Liver (tissue), 9 donors: ENCODE results near the gene KLF15. TPM values are rescaled to one million over a fixed set of nuclear protein-coding genes. Genes with fewer than 3 reads are reported as not detected.

Experiments
- DNase-seq: peaks from one replicate; pipeline ENCODE4 v3.0.0-alpha.2; 2017; ENCODE audit warnings: low spot score
- H3K27ac ChIP-seq, 2 donors: one replicate each; pipeline ENCODE4 v1.7.0; 2013; ENCODE audit warnings: inconsistent platforms in 2 of 2, low read length in 2 of 2, control low read depth in 1 of 2, low read depth in 1 of 2, mild to moderate bottlenecking in 1 of 2
- H3K27me3 ChIP-seq, 4 donors: one replicate each; pipeline versions ENCODE4 v1.6.1 to v1.7.0; 2013; ENCODE audit warnings: low read length in 3 of 4, inconsistent platforms in 1 of 4, mild to moderate bottlenecking in 1 of 4, moderate library complexity in 1 of 4; ENCODE audit not compliant: control insufficient read depth in 4 of 4, insufficient read depth in 4 of 4
- H3K36me3 ChIP-seq, 4 donors: one replicate each; pipeline versions ENCODE4 v1.6.1 to v1.7.0; 2013; ENCODE audit warnings: low read length in 3 of 4, mild to moderate bottlenecking in 3 of 4, low read depth in 1 of 4, moderate library complexity in 1 of 4; ENCODE audit not compliant: control insufficient read depth in 4 of 4, insufficient read depth in 3 of 4
- H3K4me1 ChIP-seq, 4 donors: one replicate each; pipeline versions ENCODE4 v1.6.1 to v1.7.0; 2013; ENCODE audit warnings: low read length in 3 of 4, mild to moderate bottlenecking in 3 of 4, moderate library complexity in 1 of 4; ENCODE audit not compliant: control insufficient read depth in 4 of 4, insufficient read depth in 4 of 4
- H3K4me3 ChIP-seq, 3 donors: one replicate each; pipeline versions ENCODE4 v1.6.1 to v1.7.0; 2013; ENCODE audit warnings: low read length in 3 of 3, control low read depth in 1 of 3, low read depth in 1 of 3, mild to moderate bottlenecking in 1 of 3
- H3K9ac ChIP-seq, 2 donors: one replicate each; pipeline ENCODE4 v1.7.0; 2013; ENCODE audit warnings: low read length in 2 of 2, mild to moderate bottlenecking in 2 of 2, moderate library complexity in 2 of 2, control low read depth in 1 of 2, low read depth in 1 of 2
- H3K9me3 ChIP-seq, 4 donors: one replicate each; pipeline versions ENCODE4 v1.6.1 to v1.7.0; 2013; ENCODE audit warnings: low read length in 3 of 4; ENCODE audit not compliant: control insufficient read depth in 4 of 4
- EGR1 ChIP-seq, 2 donors: IDR thresholded peaks; 2 replicates each; pipeline ENCODE4 v1.6.1; 2016 to 2018; ENCODE audit warnings: antibody characterized with exemption in 2 of 2, low read depth in 2 of 2
- FOXA1 ChIP-seq: IDR thresholded peaks from 2 replicates; pipeline ENCODE4 v1.6.1; 2016; ENCODE audit warnings: antibody characterized with exemption
- FOXA2 ChIP-seq: IDR thresholded peaks from 2 replicates; pipeline ENCODE4 v1.6.1; 2016; ENCODE audit warnings: antibody characterized with exemption
- GABPA ChIP-seq, 2 donors: IDR thresholded peaks in 1 of 2; conservative IDR thresholded peaks in 1 of 2; 2 replicates each; pipeline ENCODE4 v1.6.1; 2016; ENCODE audit warnings: antibody characterized with exemption in 2 of 2, mild to moderate bottlenecking in 1 of 2, moderate library complexity in 1 of 2
- HNF4A ChIP-seq, 2 donors: conservative IDR thresholded peaks; 2 replicates each; pipeline ENCODE4 v1.6.1; 2016; ENCODE audit warnings: antibody characterized with exemption in 2 of 2, mild to moderate bottlenecking in 2 of 2
- HNF4G ChIP-seq: IDR thresholded peaks from 2 replicates; pipeline ENCODE4 v1.6.1; 2016; ENCODE audit warnings: antibody characterized with exemption
- JUND ChIP-seq, 2 donors: IDR thresholded peaks; 2 replicates each; pipeline ENCODE4 v1.6.1; 2016; ENCODE audit warnings: antibody characterized with exemption in 2 of 2
- NR2F2 ChIP-seq: IDR thresholded peaks from 2 replicates; pipeline ENCODE4 v1.6.1; 2016; ENCODE audit warnings: antibody characterized with exemption
- RAD21 ChIP-seq, 2 donors: IDR thresholded peaks; 2 replicates each; pipeline ENCODE4 v1.6.1; 2016; ENCODE audit warnings: antibody characterized with exemption in 2 of 2, mild to moderate bottlenecking in 2 of 2
- RXRA ChIP-seq, 2 donors: IDR thresholded peaks; 2 replicates each; pipeline ENCODE4 v1.6.1; 2017 to 2018; ENCODE audit warnings: antibody characterized with exemption in 2 of 2, mild to moderate bottlenecking in 1 of 2
- SP1 ChIP-seq: IDR thresholded peaks from 2 replicates; pipeline ENCODE4 v1.6.1; 2018; ENCODE audit warnings: antibody characterized with exemption, mild to moderate bottlenecking
- TAF1 ChIP-seq: conservative IDR thresholded peaks from 2 replicates; pipeline ENCODE4 v1.6.1; 2016; ENCODE audit warnings: antibody characterized with exemption, mild to moderate bottlenecking
- YY1 ChIP-seq: IDR thresholded peaks from 2 replicates; pipeline ENCODE4 v1.6.1; 2016; ENCODE audit warnings: antibody characterized with exemption, mild to moderate bottlenecking
- WGBS: extraction: QIAGEN DNeasy Blood & Tissue Kit; methylation state at CpG from one replicate; pipeline ENCODE4 v1.1.7; 2013; 5-methylcytosine and 5-hydroxymethylcytosine counted together
- polyA plus RNA-seq, 2 donors: library from polyadenylated mRNA; stranded (reverse) in 1 of 2; unstranded in 1 of 2; fragments of 200-250 nt in 1 of 2; fragments of >200 nt in 1 of 2; fragmentation: Nextera tagmentation in 1 of 2; extraction: Ambion mirVana in 1 of 2; gene quantifications; one replicate each; pipeline versions ENCODE4 v1.2.1 to v1.2.3, GENCODE V29; 2013 to 2015
- total RNA-seq, 2 donors: library from RNA; depleted of rRNA; stranded (reverse); fragments of >200 nt; gene quantifications; one replicate each; pipeline ENCODE4 v1.2.3, GENCODE V29; 2014
- TF ChIP-seq, protein P1 (sequence below): IDR thresholded peaks from 2 replicates; pipeline ENCODE4 v1.6.1; 2016; ENCODE audit warnings: antibody characterized with exemption
- TF ChIP-seq, protein P2 (sequence below): IDR thresholded peaks from 2 replicates; pipeline ENCODE4 v1.6.1; 2016; ENCODE audit warnings: antibody characterized with exemption, mild to moderate bottlenecking
- TF ChIP-seq, protein P3 (sequence below): IDR thresholded peaks from 2 replicates; pipeline ENCODE4 v1.6.1; 2016; ENCODE audit warnings: antibody characterized with exemption
- TF ChIP-seq, protein P4 (sequence below): IDR thresholded peaks from 2 replicates; pipeline ENCODE4 v1.6.1; 2016; ENCODE audit warnings: antibody characterized with exemption
- donor health status: healthy.
- donor health status: healthy.
- donor health status: healthy.
- donor health status: healthy.
- donor health status: healthy.

Gene KLF15
- total and polyA plus RNA-seq, 4 donors = 21.4 to 103 (median 49.3) TPM

DNA sequence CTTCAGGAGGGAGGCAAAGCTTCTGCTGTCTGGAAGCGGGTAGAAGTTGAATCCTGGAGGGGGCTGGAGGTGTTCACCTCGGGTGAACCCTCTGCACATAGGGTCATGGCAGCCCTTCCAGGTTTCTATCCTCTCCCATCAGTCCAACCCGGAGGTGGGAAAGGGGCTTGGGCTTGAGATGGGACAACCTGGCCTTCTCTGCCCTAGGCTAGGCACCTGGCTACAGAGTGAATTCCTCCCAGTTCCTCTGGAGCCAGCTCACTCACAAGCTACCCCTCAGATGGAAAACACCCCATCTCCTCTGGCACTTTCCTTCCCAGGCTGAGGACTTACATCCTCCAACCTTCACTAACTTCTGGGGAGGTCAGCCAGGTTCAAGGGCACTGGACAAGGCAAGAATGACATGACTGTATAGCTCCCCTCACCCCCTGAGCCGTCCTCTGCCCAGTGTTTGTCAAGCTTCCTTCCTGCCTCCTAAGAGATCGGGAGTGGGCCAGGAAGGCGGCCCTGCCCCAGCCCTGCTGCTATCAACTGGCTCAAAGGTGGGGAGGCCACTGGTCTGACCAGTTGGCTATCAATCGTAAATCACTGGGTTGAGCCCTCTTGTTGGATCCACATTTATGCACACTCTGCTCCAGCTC is 45.8 kb downstream of the KLF15 start:
- Histone ChIP-seq H3K27ac (no peak overlapping the region), H3K36me3 (no peaks in the 10 kb centered on the region), H3K9me3 (no peaks in the 10 kb centered on the region), H3K4me3 (no peak overlapping the region), H3K27me3 (no peaks in the 10 kb centered on the region), H3K9ac (no peak overlapping the region), H3K4me1 (no peaks in the 10 kb centered on the region)
- no peak for TF ChIP-seq NR2F2
- TF ChIP-seq FOXA2 = no peak
- TF ChIP-seq, protein P1, sequence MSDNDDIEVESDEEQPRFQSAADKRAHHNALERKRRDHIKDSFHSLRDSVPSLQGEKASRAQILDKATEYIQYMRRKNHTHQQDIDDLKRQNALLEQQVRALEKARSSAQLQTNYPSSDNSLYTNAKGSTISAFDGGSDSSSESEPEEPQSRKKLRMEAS = no peak
- no peak for TF ChIP-seq TAF1
- no peak for TF ChIP-seq HNF4G
- no peak for TF ChIP-seq SP1
- no peak for TF ChIP-seq GABPA (IDR thresholded peaks at IDR 0.05 in 1 of 2, conservative IDR thresholded peaks at IDR 0.05 in 1 of 2)
- TF ChIP-seq EGR1 (IDR thresholded peaks at IDR 0.05; ENCODE audit: low read depth in 2 of 2) = no peak
- DNase-seq = no peak
- 84% methylated on average over 7 of the region's 7 CpGs for WGBS

DNA sequence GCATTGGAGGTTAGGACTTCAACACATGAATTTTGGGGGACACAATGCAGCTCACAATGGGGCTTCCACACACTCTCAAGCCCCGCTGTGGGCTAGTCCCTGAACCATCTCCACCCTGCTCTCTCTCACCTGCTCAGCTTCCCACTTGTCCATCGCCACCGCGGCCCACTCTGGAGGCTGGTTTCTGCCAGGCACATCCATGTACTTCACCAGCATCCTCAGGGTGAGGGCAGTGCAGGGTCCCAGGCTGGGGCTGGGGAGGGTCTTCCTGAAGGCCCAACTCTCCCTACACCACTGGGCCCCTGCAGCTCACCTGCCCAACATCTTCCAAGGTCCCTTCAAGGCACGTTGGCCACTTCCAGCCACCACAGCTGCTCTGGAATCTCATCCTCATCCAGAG is 46.4 kb downstream of the KLF15 start:
- no peaks in the 10 kb centered on the region for H3K27me3 ChIP-seq
- H3K9me3 ChIP-seq = no peaks in the 10 kb centered on the region
- H3K36me3 ChIP-seq = no peaks in the 10 kb centered on the region
- WGBS = 77% methylated on average over 5 of the region's 5 CpGs
- no peak for TF ChIP-seq GABPA (IDR thresholded peaks at IDR 0.05 in 1 of 2, conservative IDR thresholded peaks at IDR 0.05 in 1 of 2)
- TF ChIP-seq SP1 = no peak
- TF ChIP-seq, protein P1 = no peak
- no peak for DNase-seq
- no peak overlapping the region for H3K4me3 ChIP-seq
- no peak overlapping the region for H3K27ac ChIP-seq
- H3K9ac ChIP-seq = no peak overlapping the region
- no peaks in the 10 kb centered on the region for H3K4me1 ChIP-seq

DNA sequence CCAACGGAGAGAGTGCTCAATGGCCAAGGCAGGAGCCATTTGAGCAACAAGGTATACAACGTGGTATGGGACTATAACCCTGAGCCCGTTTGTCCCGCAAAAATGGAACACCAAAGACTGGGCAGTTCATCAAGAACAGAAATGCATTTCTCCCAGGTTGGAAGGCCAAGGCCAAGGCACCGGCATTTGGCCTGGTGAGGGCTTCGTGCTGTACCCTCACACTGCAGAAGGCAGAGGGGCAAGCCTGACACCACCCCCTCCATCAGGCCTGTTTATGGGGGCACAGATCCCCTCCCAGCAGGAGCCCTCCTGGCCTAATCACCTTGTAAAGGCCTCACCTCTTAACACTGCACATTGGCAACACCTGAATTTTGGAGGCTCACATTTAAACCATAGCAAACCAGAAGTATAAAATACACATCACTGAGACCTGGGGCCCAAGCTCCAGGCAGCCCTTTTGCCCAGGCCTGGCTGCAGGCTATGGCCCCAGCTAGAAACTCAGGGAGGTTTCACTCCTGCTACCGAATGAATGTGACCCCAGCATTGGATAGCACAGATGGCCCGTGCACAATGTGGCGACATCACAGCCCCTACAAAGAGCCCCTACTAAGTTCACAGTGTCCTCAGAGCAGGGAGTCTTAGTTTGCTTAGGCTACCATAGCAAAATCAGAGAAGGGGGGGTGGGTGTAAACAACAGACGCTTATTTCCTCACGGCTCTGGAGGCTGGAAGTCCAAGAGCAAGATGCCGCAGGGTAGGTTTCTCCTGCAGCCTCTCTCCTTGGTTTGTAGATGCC is 47.1 kb downstream of the KLF15 start:
- Histone ChIP-seq H3K27ac (no peak overlapping the region), H3K9ac (no peak overlapping the region), H3K4me3 (no peak overlapping the region), H3K4me1 (no peaks in the 10 kb centered on the region), H3K27me3 (no peaks in the 10 kb centered on the region), H3K9me3 (no peaks in the 10 kb centered on the region), H3K36me3 (no peaks in the 10 kb centered on the region)
- no peak for DNase-seq
- TF ChIP-seq EGR1 (IDR thresholded peaks at IDR 0.05; ENCODE audit: low read depth in 2 of 2) = no peak
- no peak for TF ChIP-seq FOXA2
- TF ChIP-seq, protein P2, sequence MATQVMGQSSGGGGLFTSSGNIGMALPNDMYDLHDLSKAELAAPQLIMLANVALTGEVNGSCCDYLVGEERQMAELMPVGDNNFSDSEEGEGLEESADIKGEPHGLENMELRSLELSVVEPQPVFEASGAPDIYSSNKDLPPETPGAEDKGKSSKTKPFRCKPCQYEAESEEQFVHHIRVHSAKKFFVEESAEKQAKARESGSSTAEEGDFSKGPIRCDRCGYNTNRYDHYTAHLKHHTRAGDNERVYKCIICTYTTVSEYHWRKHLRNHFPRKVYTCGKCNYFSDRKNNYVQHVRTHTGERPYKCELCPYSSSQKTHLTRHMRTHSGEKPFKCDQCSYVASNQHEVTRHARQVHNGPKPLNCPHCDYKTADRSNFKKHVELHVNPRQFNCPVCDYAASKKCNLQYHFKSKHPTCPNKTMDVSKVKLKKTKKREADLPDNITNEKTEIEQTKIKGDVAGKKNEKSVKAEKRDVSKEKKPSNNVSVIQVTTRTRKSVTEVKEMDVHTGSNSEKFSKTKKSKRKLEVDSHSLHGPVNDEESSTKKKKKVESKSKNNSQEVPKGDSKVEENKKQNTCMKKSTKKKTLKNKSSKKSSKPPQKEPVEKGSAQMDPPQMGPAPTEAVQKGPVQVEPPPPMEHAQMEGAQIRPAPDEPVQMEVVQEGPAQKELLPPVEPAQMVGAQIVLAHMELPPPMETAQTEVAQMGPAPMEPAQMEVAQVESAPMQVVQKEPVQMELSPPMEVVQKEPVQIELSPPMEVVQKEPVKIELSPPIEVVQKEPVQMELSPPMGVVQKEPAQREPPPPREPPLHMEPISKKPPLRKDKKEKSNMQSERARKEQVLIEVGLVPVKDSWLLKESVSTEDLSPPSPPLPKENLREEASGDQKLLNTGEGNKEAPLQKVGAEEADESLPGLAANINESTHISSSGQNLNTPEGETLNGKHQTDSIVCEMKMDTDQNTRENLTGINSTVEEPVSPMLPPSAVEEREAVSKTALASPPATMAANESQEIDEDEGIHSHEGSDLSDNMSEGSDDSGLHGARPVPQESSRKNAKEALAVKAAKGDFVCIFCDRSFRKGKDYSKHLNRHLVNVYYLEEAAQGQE = no peak
- TF ChIP-seq YY1 = no peak
- no peak for TF ChIP-seq RXRA (IDR thresholded peaks at IDR 0.05)
- no peak for TF ChIP-seq NR2F2
- TF ChIP-seq, protein P1 = no peak
- no peak for TF ChIP-seq GABPA (IDR thresholded peaks at IDR 0.05 in 1 of 2, conservative IDR thresholded peaks at IDR 0.05 in 1 of 2)
- no peak for TF ChIP-seq TAF1
- TF ChIP-seq, protein P3, sequence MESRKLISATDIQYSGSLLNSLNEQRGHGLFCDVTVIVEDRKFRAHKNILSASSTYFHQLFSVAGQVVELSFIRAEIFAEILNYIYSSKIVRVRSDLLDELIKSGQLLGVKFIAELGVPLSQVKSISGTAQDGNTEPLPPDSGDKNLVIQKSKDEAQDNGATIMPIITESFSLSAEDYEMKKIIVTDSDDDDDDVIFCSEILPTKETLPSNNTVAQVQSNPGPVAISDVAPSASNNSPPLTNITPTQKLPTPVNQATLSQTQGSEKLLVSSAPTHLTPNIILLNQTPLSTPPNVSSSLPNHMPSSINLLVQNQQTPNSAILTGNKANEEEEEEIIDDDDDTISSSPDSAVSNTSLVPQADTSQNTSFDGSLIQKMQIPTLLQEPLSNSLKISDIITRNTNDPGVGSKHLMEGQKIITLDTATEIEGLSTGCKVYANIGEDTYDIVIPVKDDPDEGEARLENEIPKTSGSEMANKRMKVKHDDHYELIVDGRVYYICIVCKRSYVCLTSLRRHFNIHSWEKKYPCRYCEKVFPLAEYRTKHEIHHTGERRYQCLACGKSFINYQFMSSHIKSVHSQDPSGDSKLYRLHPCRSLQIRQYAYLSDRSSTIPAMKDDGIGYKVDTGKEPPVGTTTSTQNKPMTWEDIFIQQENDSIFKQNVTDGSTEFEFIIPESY = no peak
- TF ChIP-seq FOXA1 = no peak
- TF ChIP-seq SP1 = no peak
- TF ChIP-seq JUND (IDR thresholded peaks at IDR 0.05) = no peak
- no peak for TF ChIP-seq HNF4G
- TF ChIP-seq, protein P4, sequence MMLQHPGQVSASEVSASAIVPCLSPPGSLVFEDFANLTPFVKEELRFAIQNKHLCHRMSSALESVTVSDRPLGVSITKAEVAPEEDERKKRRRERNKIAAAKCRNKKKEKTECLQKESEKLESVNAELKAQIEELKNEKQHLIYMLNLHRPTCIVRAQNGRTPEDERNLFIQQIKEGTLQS = no peak
- TF ChIP-seq RAD21 (IDR thresholded peaks at IDR 0.05) = no peak
- no peak for TF ChIP-seq HNF4A (conservative IDR thresholded peaks at IDR 0.05)
- 88% methylated on average over 12 of the region's 12 CpGs for WGBS
